ENCODE results near the gene DVL2. TPM values are rescaled to one million over a fixed set of nuclear protein-coding genes. Genes with fewer than 3 reads are reported as not detected.

DVL2 gene
- total RNA-seq, 1 donor = 106 TPM

GRCh38 chr17:7241783-7242716 lies 7.7 kb upstream of the DVL2 start, which contains the start of gene GABARAP:
Gene GABARAP, minus strand, starts transcription at chr17:7242449. Its CDS starts 119 bp downstream, at chr17:7242330.
- Histone ChIP-seq H4K20me1 (ENCODE audit: insufficient read depth, low read length) (peaks cover 20% of the 10 kb centered on the region), H3K4me3 (ENCODE audit: insufficient read depth, low read length) (peak within 1 kb of the TSS; percentile 86), H3K79me2 (ENCODE audit: insufficient read depth, low read length) (peaks cover 71% of the 10 kb centered on the region), H3K4me2 (ENCODE audit: insufficient read depth, low read length) (peak within 1 kb of the TSS; percentile 98), H3K4me1 (ENCODE audit: insufficient read depth, low read length) (peaks cover 31% of the 10 kb centered on the region), H3K36me3 (ENCODE audit: insufficient read depth, low read length) (peaks cover 47% of the 10 kb centered on the region), H3K27me3 (ENCODE audit: insufficient read depth, low read length) (no peaks in the 10 kb centered on the region), H3K9me3 (ENCODE audit: low read depth, low read length) (no peaks in the 10 kb centered on the region), H2AFZ (ENCODE audit: low read length) (peak within 1 kb of the TSS; percentile 93), H3K27ac (ENCODE audit: low read depth, low read length) (peak within 1 kb of the TSS; percentile 84)
- peak; percentile 96 for DNase-seq (ENCODE audit: insufficient read length, low spot score, missing footprints)
- no peak for TF ChIP-seq CTCF (IDR thresholded peaks at IDR 0.05; ENCODE audit: extremely low read depth, low read depth, low read length)

- peaks cover 71% of the 10 kb centered on the region for H3K79me2 ChIP-seq (ENCODE audit: insufficient read depth, low read length)
- peak overlapping the region; percentile 86 for H3K4me3 ChIP-seq (ENCODE audit: insufficient read depth, low read length)
- H3K27me3 ChIP-seq (ENCODE audit: insufficient read depth, low read length) = no peaks in the 10 kb centered on the region
- H4K20me1 ChIP-seq (ENCODE audit: insufficient read depth, low read length) = peaks cover 27% of the 10 kb centered on the region
- H2AFZ ChIP-seq (ENCODE audit: low read length) = no peak overlapping the region
- H3K4me2 ChIP-seq (ENCODE audit: insufficient read depth, low read length) = peak overlapping the region; percentile 98
- no peaks in the 10 kb centered on the region for H3K9me3 ChIP-seq (ENCODE audit: low read depth, low read length)
- peak overlapping the region; percentile 84 for H3K27ac ChIP-seq (ENCODE audit: low read depth, low read length)
- DNase-seq (ENCODE audit: insufficient read length, low spot score, missing footprints) = peak; percentile 68
- H3K36me3 ChIP-seq (ENCODE audit: insufficient read depth, low read length) = peaks cover 47% of the 10 kb centered on the region
- no peak for TF ChIP-seq CTCF (IDR thresholded peaks at IDR 0.05; ENCODE audit: extremely low read depth, low read depth, low read length)
- H3K4me1 ChIP-seq (ENCODE audit: insufficient read depth, low read length) = peaks cover 33% of the 10 kb centered on the region
Observed at GRCh38 chr17:7241090-7241733, 6.9 kb upstream of the DVL2 start.

GRCh38 chr17:7240375-7240774 lies 6.1 kb upstream of the DVL2 start:
- Histone ChIP-seq H3K4me3 (ENCODE audit: insufficient read depth, low read length) (peak overlapping the region; percentile 86), H2AFZ (ENCODE audit: low read length) (no peak overlapping the region), H3K79me2 (ENCODE audit: insufficient read depth, low read length) (peaks cover 74% of the 10 kb centered on the region), H4K20me1 (ENCODE audit: insufficient read depth, low read length) (peaks cover 34% of the 10 kb centered on the region), H3K4me2 (ENCODE audit: insufficient read depth, low read length) (peak overlapping the region; percentile 98), H3K27ac (ENCODE audit: low read depth, low read length) (peak overlapping the region; percentile 84), H3K27me3 (ENCODE audit: insufficient read depth, low read length) (no peaks in the 10 kb centered on the region), H3K9me3 (ENCODE audit: low read depth, low read length) (no peaks in the 10 kb centered on the region), H3K36me3 (ENCODE audit: insufficient read depth, low read length) (peaks cover 48% of the 10 kb centered on the region), H3K4me1 (ENCODE audit: insufficient read depth, low read length) (peaks cover 39% of the 10 kb centered on the region)
- TF ChIP-seq CTCF (IDR thresholded peaks at IDR 0.05; ENCODE audit: extremely low read depth, low read depth, low read length) = no peak
- DNase-seq (ENCODE audit: insufficient read length, low spot score, missing footprints) = no peak
